COLO668 (cell line): ENCODE results near the gene ZCRB1.
A peak's percentile ranks its signal among the peaks of the same experiment; 100 is the strongest.
"Not testable (repeated sequence)": the region's sequence is repeated elsewhere in the genome, so short reads cannot be mapped to it uniquely, and the experiment has no call there.

Experiments
- DNase-seq: peaks from one replicate; lab custom pipeline; 2025; ENCODE audit not compliant: unreplicated experiment; lab: John Stamatoyannopoulos, UW

ZCRB1 gene, protein sequence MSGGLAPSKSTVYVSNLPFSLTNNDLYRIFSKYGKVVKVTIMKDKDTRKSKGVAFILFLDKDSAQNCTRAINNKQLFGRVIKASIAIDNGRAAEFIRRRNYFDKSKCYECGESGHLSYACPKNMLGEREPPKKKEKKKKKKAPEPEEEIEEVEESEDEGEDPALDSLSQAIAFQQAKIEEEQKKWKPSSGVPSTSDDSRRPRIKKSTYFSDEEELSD

DNA sequence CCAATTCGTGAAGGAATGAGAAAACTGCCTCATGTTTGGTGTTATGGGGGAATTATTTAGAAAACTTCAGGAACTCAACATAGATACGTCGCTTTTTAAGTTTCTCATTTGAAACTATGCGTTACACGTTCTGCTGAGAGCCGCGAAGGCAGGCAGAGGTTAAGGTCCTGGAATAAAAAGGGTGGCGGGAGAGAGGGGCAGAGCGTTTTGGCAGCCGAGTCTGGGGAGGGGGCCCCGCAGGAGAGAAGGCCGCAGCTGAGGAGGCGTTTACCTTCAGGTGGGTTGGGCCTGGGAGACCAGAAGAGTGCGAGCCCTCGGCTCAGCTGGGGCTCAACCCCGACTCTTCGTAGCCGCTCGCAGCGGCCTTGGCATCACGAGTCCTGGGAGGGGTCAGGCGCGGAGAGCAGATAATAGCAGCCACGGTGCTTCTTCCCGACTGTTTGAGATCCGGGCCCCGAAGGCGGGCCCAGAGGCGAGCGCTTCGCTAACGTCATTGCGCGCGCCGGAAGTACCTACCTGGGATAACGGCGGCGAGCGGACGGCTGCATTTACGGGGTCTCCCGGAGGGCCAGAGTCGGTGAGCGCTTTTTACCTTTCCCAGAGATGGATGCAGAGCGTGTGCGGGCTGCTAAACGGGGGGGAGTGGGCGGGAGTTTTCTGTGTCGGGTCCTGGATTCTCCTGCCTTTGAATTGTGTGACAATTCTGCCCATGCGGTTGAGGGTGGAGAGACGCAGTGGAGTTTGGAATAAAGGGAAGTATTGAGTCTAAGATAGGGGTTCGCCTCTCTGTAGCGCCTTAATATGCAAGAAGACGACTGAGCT, at the start of gene ZCRB1, which contains the start of gene PPHLN1:
ZCRB1 (minus strand) TSS at position 442 of the 822 bp plus-strand sequence. CDS start 1,992 bp downstream, outside the sequence.
PPHLN1 (plus strand) TSS at position 515 of the 822 bp plus-strand sequence. CDS start 9,736 bp downstream, outside the sequence.
- peak; percentile 84 for DNase-seq

DNA sequence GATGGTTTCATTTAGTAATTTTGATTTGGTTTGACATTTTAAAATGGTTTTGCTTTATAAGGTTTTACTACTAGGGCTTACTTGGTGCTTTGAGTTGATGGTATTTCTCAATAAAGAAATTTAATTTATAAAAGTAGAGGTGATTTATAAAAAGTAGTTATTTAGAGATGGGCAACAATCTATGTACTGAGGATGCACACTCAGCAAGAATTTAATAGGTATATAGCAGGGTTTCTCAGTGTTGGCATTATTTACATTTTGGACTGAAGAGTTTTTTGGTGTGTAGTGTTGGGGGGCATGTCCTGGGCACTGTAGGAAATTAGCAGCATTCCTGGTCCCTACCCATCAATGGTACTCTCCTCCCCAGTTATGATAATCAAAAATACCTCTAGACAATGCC, 47.8 kb upstream of the ZCRB1 start:
- DNase-seq, result no peak

DNA sequence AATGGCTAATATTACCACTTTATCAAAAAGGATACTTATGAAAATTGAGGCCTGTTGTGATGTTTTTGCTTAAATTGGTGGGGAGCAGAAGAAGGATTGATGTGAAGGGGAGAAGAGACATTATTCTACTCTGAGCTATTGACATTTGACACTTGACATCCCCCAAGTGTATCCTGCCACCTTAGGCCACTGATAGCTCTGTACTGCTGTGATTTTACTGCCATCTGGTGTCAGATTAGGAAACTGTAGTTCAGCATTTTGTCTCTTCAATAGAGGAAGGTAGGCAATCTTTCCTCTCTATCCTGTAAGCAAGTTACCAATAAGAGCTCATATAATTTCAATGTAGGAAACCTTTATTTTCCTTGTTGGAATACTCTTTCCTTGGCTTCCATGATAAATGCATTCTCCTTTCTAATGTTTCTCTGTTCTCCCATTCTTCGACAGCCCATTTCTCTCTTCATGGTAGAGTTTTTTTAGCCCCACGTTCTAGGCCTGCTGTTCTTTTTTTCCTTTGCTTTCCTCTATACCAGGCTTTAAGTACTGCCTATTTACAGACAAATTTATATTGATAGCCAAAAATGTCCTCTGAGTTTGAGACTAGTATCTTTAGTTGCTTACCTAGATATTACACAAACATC, 46.4 kb upstream of the ZCRB1 start:
- peak; percentile 27 for DNase-seq

- DNase-seq, result no peak
These were observed 44.1 kb upstream of the ZCRB1 start for GRCh38 chr12:42370013-42370412.

DNA sequence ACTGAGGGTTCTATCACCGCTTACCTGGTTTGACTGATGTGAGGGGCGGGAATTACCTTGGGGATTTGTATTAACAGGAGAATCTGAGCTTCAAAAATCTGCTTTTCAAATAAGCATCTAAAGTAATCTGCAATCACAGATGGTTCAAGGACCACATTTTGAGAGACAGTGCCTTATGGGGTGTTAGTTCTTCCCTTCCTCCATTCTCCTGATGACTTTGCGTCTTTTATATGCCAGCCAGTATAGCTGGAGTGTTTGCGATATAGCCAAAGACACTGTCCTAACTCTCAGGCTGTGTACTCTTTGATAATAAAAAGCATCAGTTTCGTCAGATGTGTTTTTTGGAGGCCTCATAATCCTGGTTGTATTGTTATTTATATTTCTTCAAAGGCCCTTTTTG, 39.6 kb upstream of the ZCRB1 start:
- DNase-seq, result no peak

DNA sequence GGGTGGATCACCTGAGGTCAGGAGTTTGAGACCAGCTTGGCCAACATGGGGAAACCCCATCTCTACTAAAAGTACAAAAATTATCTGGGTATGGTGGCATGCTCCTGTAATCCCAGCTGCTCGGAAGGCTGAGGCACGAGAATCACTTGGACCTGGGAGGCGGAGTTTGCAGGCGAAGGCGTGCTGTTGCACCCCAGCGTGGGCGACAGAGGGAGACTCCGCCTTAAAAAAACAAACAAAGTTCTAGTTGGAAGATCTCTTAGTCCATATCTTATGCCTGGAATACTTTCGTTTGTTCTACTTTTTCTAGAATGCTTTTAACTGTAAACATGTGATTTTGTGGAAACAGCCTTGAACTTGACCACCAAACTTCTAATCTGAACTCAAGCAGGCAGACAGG, 38.8 kb upstream of the ZCRB1 start:
- DNase-seq, result no peak

DNA sequence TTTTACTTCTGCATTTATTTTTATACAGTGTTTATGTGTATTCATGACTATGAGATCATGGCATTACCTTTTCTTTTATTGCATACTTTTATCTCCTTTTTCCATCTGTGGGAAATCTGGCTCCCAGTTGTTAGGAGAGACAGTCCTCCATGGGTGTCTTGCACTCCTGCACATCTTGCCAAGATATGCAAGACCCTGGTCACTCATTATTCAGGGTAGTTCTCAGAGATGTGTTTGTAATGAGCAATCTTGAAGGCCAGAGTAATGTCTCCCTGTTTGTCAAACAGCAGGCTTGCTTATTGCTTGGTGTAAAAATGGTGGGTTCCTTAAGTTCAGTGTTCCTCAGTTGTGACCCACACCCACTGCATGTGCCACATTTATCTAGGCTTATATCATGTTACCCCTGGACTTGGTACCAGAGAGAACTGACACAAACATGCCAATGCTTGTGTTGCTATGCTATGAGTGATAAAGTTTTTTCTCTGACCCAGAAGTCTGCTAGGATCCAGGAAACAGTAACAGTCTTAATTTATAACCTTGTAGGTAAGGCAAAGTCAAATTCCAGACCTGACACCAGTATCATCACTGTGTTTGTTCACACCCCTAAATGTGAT, 36.9 kb upstream of the ZCRB1 start:
- no peak for DNase-seq

DNA sequence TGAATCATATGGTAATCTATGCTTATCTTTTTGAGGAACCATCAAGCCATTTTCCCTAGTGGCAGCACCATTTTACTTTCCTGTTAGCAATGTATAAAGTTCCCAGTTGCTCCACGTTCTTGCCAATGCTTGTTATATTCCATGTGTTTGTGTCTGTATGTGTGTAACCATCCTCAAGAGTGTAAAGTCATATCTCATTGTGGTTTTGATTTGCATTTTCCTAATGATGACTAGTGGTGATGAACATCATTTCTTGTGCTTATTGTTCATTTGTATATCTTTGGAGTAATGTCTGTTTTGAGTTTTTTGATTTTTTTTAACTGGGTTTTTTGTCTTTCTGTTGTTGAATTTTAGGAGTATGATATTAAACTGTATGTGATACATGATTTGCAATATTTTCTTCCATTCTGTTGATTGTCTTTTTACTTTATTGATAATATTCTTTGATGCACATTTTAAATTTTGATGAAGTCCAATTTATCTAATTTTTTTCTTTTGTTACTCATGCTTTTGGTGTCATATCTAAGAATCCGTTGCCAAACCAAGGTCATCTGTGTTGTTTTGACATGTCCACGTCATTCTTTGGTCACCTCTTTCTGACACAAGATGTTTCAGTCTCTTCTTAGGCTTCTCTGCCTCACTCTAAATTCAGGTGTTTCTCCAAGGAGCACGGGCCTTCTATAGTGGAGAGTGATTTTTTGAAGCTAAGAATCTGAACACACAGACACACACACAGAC, 36.2 kb upstream of the ZCRB1 start:
- DNase-seq, result no peak

DNA sequence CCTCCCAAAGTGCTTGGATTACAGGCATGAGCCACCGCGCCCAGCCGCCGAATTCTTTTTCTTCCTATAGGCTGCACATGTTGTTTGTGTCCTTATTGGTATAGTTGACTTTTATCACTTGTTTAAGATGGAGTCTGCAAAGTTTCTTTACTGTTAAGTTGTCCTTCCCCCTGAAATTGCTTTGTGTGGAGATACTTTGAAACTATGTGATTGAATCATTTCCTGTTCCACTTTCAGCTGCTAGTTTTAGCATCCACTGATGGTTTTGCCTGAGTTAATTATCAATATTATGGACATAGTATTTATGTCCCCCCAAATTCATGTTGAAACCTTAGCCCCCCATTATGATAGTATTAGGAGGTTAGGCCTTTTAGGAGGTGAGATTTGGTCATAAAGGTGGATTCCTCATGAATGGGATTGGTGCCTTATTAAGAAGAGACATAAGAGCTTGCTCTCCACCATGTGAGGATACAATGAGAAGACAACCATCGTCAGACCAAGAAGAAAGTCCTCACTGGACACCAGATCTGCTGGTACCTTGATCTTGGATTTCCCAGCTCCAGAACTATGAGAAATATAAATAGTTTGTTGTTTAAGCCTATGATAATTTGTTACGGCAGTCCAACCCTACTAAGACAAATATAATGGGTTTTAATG, 35.0 kb upstream of the ZCRB1 start:
- no peak for DNase-seq

DNA sequence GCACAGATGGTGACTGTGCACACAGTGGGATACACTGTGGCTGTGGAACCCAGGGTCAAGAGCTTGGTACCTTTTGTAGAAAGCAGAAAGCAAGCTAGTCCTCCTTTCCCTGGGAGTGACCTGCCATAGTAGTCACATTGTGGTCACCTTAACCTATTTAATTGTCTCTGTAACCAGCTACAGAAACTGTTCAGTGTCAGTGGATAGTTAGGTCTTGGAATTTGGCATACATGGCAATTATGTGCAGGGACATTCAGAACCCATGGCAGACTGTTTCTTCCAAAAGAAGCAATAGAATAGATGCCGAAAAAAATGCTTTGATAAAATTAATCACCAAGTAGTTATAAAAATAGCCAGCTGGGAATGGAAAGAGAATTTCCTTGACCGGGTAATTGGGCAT, 30.4 kb upstream of the ZCRB1 start:
- DNase-seq, result no peak

DNA sequence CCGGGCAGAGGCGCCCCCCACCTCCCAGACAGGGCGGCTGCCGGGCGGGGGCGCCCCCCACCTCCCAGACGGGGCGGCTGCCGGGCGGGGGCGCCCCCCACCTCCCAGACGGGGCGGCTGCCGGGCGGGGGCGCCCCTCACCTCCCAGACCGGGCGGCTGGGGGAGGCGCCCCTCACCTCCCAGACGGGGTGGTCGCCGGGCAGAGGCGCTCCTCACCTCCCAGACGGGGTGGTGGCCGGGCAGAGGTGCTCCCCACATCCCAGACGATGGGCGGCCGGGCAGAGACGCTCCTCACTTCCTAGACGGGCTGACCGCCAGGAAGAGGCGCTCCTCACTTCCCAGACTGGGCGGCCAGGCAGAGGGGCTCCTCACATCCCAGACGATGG, 24.1 kb upstream of the ZCRB1 start:
- not testable (repeated sequence) for DNase-seq

- DNase-seq, result not testable (repeated sequence)
These were observed 23.5 kb upstream of the ZCRB1 start for GRCh38 chr12:42349119-42350020.

- no peak for DNase-seq
These were observed 20.6 kb upstream of the ZCRB1 start for GRCh38 chr12:42346403-42347002.

- DNase-seq, result no peak
These were observed 17.8 kb upstream of the ZCRB1 start for GRCh38 chr12:42343721-42344120.

DNA sequence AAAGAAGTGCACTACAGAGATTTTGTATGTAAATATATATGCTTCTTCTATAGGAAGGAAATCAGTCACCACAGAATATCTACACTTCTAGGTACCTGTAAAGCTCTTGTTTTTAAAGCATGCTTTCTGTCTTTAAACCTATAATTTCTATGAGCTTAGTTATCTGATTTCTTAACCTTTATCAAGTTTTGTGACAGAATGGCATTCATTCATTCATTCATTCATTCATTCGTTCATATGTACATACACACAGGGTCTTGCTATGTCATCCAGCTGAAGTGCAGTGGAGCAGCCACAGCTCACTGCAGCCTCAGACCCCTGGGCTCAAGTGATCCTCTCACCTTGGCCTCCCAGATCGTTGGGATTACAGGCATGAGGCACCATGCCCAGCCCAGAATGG, 16.1 kb upstream of the ZCRB1 start:
- no peak for DNase-seq

- no peak for DNase-seq
These were observed 12.4 kb upstream of the ZCRB1 start for GRCh38 chr12:42338280-42338679.

GRCh38 chr12:42336286-42336685, 10.4 kb upstream of the ZCRB1 start:
- DNase-seq, result no peak

DNA sequence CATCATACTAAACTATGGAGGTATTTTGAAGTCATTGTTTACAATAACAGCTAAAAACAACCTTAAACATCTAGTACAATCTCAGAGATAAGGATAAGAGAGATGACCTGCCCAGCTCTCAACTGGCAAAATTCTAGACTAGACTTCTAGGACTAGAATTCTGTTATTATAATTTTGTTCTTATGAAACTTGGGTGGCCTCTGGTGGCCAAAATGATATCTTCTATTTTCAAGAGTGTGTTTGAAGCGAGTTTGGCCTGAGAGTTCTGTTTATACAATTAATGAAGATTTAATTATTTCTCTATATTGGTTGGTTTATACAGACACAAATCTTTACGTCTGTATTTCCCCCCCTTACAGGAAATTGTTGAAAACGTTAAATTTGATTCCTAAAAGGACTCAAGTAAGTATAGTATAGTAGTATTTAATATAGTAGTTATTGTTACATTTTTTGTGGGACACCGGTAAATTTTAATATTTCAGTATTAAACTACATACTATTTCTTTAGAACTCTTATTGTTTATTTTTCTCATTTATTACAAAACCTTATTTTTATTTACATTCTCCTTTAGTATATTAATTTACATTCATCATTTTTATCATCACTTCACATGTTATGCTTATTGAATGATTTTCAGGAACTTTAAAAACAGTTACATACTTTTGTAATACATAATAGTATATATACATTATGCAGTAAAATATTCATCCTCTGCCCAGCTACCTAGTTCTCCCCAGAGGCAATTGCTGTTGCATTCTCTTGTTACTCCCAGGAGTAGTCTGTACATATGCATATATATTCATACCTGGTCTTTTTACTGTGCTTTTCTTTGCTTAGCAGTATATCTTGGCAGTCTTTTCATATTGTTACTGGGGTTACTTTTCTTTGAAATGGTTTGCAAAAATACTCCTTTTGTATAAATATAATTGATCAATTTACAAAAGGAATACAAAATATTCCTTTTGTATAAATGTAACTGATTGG, 6.7 kb upstream of the ZCRB1 start:
- peak; percentile 4 for DNase-seq
